ENCODE data around the gene PPP1R3E.
"Not testable (repeated sequence)": the region's sequence is repeated elsewhere in the genome, so short reads cannot be mapped to it uniquely, and the experiment has no call there.

PPP1R3E gene

DNA sequence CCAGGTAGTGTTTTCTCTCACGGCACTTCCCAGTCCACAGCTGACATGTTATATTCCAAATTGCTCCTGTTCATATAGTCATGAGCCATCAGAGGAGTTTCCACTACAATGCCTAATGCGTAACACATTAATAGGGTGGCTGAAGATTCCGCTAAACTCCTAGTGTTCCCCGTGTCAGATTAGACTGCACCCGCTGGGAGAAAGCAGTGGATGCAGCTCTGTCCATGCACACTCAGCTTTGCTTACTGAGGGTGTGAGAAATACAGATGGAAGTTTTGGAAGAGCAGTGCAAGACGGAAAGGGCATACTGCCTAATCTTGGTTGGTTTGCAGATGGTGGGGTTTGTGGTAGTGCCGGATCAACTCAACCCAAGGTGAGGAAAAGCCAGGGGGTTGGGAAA is 5.6 kb downstream of the PPP1R3E start:
- no peak for DNase-seq

DNA sequence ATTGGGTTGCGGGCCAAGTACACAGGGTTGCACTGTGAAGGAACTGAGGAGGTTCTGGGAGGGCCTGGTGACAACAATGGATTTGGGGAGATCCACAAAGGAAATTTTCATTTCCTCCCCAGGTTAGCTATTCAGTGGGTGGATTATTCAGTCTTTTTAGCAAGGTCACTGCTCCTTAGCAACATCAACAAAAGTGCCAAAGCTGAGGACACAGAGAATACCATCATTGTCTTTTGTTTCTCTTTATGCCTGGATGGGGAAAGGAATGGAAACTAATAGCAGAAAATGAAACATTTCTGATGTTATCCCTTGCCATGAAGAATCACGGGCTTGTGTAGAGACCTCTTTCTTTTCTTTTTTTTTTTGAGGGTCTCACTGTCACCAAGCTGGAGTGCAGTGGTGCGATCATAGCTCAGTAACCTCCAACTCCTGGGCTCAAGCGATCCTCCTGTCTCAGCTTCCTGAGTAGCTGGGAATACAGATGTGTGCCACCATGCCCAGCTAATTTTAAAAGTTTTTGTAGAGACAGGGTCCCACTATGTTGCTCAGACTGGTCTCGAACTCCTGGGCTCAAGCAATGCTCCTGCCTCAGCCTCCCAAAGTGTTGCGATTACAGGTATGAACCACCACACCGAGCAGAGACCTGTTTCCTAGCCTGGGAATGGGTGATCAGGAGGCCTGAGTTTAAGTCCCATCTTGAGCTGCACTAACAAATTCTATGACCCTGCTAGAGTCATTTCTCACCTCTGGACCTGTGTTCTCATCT is 6.5 kb downstream of the PPP1R3E start:
- DNase-seq, result no peak

DNA sequence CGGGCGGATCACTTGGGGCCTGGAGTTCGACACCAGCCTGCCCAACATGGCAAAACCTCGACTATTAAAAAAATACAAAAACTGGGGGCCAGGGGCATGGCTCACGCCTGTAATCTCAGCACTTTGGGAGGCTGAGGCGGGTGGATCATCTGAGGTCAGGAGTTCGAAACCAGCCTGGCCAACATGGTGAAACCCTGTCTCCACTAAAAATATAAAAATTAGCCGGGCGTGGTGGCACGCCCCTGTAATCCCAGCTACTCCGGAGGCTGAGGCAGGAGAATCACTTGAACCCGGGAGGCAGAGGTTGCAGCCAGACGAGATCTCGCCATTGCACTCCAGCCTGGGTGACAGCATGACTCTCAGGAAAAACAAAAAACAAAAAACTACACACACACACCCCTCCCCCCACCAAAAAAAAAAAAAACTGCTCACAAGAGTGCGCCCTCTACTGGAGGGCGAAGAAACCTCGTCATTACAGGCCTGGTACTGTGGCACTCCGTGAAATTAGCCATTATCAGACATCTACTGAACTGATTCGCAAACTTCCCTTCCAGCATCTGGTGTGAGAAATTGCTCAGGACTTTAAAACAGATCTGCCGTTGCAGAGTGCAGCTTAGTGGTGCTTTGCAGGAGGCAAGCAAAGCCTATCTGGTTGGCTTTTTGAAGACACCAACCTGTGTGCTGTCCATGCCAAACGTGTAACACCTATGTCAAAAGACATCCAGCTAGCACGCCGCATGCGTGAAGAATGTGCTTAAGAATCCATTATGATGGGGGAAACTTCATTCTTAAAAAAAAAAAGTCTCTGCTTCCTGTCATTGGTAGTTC is 7.7 kb downstream of the PPP1R3E start:
- peak; percentile 29 for DNase-seq

DNA sequence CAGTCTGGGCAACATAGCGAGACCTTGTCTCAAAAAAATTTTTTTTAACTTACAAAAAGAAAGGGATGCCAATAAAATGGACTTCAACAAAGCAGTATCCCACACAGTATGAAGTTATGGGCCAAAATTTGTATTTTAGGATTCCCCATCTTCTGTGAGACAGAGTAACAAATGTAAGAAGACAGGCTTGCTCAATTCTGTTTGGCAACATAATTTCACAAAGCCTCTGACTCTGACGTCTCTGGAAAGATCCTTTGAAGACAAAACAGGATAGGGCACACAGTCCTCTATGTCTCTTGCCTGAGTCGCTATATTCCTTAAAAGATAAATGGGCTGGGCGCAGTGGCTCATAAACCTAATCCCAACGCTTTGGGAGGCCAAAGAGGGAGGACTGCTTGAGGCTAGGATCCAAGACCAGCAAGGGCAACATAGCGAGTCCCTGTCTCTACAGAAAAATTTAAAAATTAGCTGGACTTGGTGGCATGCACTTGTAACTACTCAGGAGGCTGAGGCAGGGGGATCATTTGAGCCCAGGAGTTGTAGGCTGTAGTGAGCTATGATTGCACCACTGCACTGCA is 15.7 kb downstream of the PPP1R3E start:
- DNase-seq, result no peak

DNA sequence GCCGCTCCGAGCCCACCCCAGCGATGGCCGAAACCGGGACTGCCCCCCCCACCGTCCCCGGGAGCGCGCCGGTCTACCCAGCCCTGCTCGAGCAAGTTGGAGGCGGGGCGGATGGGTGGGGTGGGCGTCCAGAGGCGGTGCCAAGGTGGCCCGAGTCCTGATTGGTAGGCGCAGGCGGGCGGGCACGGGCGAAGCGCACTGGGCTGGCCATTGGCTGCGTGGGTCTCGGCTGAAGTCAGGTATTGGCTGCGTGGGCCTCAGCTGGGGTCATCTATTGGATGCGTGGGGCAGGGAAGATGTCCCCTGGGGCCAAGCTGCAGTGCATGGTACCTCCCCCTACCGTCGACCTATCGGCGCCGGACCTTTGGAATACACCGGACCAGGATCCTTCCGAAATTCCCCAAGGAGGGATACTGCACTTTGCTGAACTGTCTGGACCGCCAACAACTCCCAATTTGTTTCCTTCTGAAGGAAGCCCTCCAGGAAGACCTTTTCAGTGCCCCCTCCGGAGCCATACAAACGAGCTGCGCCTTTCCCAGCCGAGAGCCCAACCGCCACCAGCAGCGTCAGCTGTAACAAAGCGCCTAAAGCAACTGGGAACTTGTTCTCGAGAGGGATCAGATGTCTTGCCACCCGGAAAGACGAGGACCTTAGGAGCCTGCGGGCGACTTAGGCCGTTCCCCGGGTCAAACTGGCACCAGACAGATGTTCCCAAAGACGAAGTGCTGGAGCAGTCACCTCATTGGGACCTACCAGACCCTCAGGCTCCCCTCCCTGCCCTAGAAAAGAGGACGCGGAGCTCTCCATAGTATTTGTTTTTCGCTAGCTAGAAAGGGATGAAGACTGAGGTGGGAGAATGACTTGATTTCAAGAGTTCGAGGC is 16.4 kb downstream of the PPP1R3E start, which contains the start of gene HOMEZ:
Gene HOMEZ, minus strand, starts transcription at position 113 of the 882 bp plus-strand sequence. CDS start 180 bp downstream, outside the sequence.
- DNase-seq, result peak; percentile 98

DNA sequence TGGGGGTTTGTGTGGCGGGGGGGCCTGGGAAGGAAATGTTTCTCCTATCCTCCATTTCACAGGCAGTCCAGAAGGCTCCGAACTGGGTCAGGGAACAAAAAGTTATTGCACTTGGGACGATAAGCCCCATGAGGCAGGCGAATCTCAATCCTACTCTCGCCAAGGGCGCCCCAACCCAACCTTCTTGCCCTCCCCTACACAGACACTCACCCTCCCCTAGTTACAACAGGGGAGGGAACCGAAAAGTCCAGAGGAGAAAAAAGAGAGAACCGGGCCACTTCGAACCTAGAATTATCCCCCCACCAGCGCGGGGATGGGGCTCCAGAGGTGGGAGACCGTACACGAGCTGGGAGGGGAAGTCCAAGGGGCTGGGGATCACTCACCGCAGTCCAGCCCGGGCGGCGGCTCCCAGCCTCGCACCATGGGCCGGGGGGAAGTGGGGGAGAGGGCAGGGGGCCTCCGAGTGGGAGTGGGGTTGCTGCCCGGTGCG is 17.1 kb downstream of the PPP1R3E start:
- DNase-seq, result no peak

DNA sequence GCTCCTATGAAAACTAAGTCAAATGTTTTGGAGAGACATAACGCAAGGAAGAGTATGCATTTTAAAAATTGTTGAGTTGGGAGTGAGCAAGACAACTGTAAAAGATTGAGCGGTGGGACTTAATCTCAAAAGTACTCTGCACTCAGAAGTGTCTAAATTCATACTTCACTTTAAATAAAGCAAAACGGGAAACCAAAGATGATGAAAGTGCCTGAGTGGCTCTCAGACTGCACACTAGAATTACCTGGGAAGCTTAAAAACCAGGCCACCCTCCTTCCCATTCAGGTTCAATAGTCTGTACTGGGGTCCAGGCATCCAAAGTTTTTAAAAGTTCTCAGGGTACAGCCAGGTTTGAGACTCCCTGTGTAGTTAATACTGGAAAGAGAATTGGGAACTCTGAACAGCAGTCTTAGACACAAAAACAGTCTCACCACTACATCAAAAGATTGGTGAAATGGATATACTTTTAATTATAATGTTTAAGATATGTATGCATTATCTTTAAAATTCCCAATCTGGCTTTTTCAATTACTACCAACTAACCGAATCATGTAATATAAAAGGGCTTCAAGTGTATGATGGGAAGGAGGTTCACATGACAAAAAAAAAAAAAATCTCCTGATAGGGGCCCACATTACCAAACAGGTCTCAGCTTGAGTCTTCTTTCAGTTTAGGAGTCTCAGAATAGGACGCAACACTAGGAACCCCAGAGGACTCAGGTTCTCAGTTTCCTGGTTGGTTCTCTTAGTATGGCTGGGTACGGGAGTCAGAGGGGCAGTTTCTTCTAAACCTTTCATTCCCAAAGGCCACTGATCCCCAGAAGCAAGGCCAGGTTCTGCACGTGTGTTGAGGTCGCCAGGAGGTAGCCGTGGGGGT is 17.8 kb downstream of the PPP1R3E start:
- no peak for DNase-seq

DNA sequence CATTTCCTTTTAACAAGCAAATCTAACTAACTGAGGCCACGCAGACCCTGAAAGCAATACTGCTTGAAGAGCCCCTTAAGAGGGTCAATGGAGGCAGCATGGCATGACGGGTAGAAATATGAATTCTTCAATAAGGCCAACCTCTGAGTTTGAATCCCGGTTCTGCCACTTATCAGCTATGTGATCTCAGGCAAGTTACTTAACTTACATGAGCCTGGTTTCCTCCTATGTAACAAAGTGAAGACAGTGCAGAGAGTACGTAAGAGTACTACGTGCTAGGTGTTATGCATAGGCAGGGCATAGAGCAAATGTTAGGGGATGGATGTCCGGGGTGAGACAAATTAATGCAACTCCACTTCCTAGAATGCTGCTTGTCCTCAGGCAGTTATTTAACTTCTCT is 21.4 kb downstream of the PPP1R3E start:
- DNase-seq, result no peak

DNA sequence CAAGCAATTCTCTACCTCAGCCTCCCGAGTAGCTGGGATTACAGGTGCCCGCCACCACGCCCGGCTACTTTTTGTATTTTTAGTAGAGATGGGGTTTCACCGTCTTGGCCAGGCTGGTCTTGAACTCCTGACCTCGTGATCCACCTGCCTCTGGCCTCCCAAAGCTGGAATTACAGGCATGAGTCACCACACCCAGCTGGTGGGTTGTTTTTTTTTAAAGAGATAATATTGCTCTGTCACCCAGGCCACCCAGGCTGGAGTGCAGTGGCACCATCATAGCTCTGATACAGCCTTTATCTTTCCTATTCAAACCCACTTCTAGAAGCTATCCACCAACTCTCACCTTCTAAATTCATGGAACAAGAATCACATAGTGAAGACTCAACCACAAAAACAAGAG is 24.7 kb downstream of the PPP1R3E start:
- DNase-seq, result not testable (repeated sequence)

DNA sequence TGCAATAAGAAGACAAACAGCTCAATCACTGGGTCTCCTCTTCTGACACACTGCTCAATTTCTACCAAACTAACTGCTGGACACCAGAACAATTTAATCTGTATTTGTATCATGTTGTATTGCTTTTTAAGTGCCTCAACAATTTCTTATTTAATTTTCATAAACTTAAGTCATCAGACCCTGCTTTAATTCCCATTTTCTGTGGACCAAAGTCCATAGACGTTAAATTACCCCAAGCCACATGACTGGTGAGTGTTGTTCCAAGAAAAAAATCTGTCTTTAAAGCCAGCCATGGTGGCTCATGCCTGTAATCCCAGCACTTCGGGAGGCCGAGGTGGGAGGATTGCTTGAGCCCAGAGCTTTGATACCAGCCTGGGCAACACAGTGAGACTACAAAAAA is 25.5 kb downstream of the PPP1R3E start:
- no peak for DNase-seq

DNA sequence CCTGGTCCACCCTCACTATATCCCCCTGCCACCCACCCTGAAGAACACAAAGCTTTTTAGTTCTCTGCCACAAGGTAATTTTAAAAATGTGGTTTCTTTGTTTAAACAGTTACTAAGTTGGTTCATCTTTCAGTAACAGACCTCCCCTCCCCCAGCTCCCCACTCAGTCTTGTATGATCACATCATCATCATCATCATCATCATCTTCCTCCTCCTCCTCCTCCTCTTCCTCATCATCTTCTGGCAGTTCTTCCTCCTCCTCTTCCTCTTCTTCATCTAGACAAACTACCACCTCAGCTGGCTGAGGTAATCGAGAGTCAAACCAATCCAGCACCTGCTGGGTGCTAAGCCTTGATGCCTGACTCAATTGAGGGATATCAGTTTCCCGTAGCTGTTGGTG is 27.2 kb downstream of the PPP1R3E start:
- DNase-seq, result no peak

DNA sequence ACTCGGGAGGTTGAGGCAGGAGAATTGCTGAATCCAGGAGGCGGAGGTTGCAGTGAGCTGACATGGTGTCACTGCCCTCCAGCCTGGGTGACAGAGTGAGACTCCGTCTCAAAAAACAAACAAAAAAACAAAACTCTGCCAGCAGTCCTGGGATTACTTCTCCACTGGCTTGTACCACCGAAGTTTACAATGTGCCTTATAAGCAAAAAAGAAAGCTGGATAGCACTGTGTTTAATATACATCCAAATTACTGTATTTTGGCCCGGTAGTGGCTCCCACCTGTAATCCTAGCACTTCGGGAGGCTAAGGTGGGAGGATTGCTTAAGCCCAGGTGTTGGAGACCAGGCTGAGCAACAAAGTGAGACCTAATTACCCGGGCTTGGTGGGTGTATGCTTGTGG is 33.5 kb downstream of the PPP1R3E start:
- DNase-seq, result no peak

DNA sequence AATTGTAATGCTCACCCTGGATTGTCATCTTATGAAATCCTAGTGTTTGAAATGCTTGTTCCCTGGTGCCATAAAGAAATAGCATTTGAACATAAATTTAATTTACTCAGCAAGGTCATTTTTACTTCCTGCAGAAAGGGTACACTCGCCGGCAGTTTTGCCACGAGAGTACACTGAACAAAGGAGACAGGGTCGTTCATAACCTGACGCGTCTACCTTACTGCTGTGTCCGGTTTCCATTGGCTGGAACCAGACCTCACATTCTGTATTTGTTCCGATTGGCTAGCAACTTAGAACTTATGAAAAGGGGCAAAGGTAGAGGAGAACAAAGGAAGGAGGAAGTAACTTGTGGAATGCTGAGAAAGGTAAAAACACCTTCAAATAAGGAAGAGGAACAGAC is 41.8 kb downstream of the PPP1R3E start:
- DNase-seq, result not testable (repeated sequence)

DNA sequence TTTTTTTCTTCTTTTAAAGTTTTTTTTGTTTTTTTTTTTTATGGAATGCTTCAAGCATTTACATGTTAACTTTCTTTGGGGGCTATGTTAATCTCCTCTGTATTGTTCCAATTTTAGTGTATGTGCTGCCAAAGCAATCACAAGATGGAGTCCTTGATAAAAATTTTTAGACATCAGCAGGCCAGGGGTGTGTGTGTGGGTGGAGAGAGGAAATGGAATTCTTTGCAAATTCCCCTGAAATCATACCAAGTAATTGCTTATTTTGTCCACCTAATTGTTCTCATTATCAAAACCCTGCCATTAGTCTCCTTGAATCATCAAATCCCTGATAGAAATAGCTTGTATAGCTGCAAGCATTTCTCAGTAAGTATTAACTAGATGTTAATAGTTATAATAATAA is 43.2 kb downstream of the PPP1R3E start:
- no peak for DNase-seq

DNA sequence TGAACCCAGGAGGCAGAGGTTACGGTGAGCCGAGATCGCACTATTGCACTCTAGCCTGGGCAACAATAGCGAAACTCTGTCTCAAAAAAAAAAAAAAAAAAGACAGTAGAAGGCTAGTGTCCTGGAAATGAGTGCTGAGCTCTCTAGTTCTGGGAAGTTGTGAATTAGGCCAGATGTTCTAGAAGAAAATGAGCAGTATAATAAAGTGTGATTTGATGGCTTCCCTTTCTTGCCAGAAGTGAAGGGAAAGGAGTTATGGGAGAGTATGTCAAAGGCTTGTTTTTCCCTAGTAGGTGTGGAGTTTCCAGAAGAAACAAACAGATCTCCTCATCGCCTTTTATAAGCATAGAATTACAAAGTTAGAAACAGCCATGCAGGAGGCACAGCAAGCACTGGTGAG is 44.4 kb downstream of the PPP1R3E start:
- DNase-seq, result no peak

DNA sequence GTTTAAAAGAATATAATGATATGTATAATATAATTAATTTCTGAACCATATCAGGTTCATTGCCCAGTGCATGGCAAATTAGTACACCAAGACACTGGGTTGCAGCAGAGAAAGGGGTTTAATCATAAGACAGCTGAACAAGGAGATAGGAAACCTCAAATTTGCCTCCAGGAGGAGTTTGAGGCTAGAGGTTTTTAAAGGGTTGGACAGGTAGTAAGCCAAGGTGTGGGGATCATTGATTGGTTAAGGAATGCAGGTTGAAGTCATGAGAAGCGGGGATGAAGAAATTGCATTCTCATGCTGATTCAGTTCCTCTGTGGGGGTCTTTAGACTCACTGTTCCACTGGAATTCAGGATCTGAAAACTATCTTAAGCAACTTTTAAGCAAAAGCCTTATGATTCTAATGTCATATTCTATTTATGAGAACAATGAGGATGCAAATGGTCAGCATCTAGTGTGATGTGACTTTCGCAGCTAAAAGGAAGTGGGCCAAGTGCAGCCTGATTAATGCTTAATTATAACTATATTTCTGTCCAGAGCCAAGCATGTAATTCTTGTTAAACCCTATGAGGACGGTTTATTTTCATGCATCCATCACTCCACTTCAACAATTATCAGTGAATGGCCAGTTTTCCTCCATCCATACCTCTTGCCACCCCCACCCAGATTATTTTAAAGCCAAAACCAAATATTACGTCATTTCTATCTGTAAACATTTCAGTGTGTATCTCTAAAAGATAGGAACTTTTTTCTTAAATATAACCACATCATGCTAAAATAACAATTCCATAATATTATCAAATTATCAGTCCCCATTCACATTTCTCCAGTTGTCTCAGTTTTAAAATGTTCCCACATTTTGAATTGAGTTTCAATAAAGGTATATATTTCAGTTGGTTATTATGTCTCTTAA is 50.0 kb downstream of the PPP1R3E start:
- no peak for DNase-seq

DNA sequence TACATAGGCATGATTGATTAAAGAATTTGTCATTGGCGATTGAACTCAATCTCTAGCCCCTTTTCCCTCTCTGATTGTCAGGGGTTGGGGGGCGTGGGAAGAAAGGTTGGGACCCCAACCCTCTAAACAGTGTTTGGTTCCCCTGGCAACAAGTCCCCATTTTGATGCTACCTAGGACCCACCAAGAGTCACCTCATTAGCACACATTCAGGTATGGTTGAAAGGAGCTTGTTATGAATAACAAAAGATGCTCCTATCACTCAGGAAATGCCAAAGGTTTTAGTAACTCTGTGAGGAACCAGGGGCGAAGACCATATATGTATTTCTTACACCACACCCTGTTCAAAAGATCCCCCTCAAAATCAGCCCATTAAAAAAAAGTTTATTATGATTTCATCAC is 50.7 kb downstream of the PPP1R3E start:
- no peak for DNase-seq

DNA sequence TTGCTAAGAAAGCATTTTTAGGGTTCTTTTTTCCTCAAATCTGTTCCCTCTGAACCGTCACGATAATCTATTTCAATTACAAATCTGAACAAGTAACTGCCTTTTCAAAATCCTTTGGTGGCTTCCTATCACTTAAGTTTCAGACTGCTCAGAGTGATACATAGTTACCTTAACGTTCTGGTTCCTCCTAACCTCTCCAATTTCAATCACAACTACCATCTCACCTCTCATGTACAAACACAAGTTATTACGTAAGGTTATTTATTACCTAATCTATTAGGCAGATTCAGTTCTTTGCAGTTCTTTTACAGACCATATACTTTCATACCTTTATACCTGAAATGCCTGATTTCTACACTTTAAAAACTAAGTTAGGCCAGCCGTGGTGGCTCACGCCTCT is 52.8 kb downstream of the PPP1R3E start:
- no peak for DNase-seq

DNA sequence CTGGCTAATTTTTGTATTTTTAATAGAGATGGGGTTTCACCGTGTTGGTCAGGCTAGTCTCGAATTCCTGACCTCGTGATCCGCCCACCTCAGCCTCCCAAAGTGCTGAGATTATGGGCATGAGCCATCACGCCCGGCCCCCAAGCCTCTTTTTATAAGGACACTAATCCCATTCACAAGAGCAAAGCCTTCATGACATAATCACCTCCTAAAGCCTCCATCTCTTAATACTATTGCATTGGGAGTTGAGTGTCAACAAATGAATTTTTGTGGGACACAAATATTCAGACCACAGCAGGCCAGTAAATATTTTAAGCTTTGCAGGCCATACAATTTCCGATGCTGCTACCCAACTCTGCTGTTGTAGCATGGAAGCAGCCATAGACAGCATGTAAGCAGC is 54.1 kb downstream of the PPP1R3E start:
- DNase-seq, result no peak
